Measurements from ENCODE around the gene INTU.

The INTU gene

DNA sequence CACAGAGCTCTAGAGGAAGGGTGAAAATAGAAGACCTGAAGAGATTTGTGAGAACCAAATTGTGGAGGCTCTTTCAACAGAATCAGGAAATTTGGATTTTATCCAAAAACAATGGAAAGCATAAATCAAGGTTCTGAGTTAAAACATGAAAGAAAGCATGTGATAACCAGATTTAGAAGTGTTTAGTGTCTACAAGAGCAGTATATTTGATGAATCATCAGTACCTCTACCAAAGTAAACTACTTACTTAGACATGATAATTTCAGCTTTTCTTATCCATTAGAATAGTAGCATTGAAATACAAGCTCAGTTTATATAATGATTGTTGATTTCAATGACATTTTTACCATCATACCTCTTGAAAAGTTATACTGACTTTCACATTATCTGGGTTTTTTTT lies 25.9 kb upstream of the INTU start:
- Histone ChIP-seq H3K36me3 (ENCODE audit: insufficient read depth, low read length) (no peaks in the 10 kb centered on the region), H3K27me3 (ENCODE audit: insufficient read depth, low read length, poor library complexity, severe bottlenecking) (no peaks in the 10 kb centered on the region), H3K9me2 (replicated peaks; ENCODE audit: low read depth, low read length) (no peaks in the 10 kb centered on the region), H3K9ac (ENCODE audit: low read depth, low read length, poor library complexity, severe bottlenecking) (no peak overlapping the region), H4K20me1 (ENCODE audit: insufficient read depth, low read length, poor library complexity, severe bottlenecking) (no peaks in the 10 kb centered on the region), H3K79me2 (ENCODE audit: insufficient read depth, low read length) (no peaks in the 10 kb centered on the region), H3F3A (ENCODE audit: low read depth) (no peaks in the 10 kb centered on the region), H3K4me3 (ENCODE audit: low read length, poor library complexity, severe bottlenecking) (no peak overlapping the region), H2AFZ (ENCODE audit: low read length) (no peak overlapping the region), H3K9me3 (ENCODE audit: insufficient read depth, low read depth, low read length) (no peaks in the 10 kb centered on the region), H3K4me1 (ENCODE audit: insufficient read depth, low read length, poor library complexity, severe bottlenecking) (no peaks in the 10 kb centered on the region), H3K4me2 (ENCODE audit: low read depth, low read length, poor library complexity, severe bottlenecking) (no peak overlapping the region)
- TF ChIP-seq EZH2phosphoT487 (IDR thresholded peaks at IDR 0.05; ENCODE audit: borderline replicate concordance) (no peak), CTCF (conservative IDR thresholded peaks at IDR 0.05; ENCODE audit: low read length) (no peak)

GRCh38 chr4:127609484-127609883 lies 23.3 kb upstream of the INTU start:
- Histone ChIP-seq H3K36me3 (ENCODE audit: insufficient read depth, low read length) (no peaks in the 10 kb centered on the region), H3K9me2 (replicated peaks; ENCODE audit: low read depth, low read length) (no peaks in the 10 kb centered on the region), H3K79me2 (ENCODE audit: insufficient read depth, low read length) (no peaks in the 10 kb centered on the region), H3F3A (ENCODE audit: low read depth) (no peaks in the 10 kb centered on the region), H4K20me1 (ENCODE audit: insufficient read depth, low read length, poor library complexity, severe bottlenecking) (no peaks in the 10 kb centered on the region), H3K4me1 (ENCODE audit: insufficient read depth, low read length, poor library complexity, severe bottlenecking) (no peaks in the 10 kb centered on the region), H3K27me3 (ENCODE audit: insufficient read depth, low read length, poor library complexity, severe bottlenecking) (no peaks in the 10 kb centered on the region), H3K9ac (ENCODE audit: low read depth, low read length, poor library complexity, severe bottlenecking) (no peak overlapping the region), H2AFZ (ENCODE audit: low read length) (no peak overlapping the region), H3K9me3 (ENCODE audit: insufficient read depth, low read depth, low read length) (no peaks in the 10 kb centered on the region), H3K4me3 (ENCODE audit: low read length, poor library complexity, severe bottlenecking) (no peak overlapping the region), H3K4me2 (ENCODE audit: low read depth, low read length, poor library complexity, severe bottlenecking) (no peak overlapping the region)
- TF ChIP-seq CTCF (conservative IDR thresholded peaks at IDR 0.05; ENCODE audit: low read length) (no peak), EZH2phosphoT487 (IDR thresholded peaks at IDR 0.05; ENCODE audit: borderline replicate concordance) (no peak)

DNA sequence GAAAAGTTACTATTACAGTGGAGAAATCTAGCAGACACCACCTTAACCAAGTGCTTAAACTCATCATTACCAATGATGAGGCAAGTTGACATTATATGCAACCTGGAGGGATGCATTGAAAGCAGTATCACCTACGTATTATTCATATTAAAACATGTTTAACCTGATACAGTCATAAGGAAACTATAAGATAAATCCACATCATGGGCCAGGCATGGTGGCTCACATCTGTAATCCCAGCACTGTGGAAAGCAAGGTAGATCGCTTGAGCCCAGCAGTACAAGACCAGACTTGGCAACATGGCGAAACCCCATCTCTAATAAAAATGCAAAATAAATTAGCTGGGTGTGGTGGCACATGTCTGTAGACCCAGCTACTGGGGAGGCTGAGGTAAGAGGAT lies 22.3 kb upstream of the INTU start:
- no peaks in the 10 kb centered on the region for H3K36me3 ChIP-seq (ENCODE audit: insufficient read depth, low read length)
- H3K27me3 ChIP-seq (ENCODE audit: insufficient read depth, low read length, poor library complexity, severe bottlenecking), result no peaks in the 10 kb centered on the region
- no peak overlapping the region for H2AFZ ChIP-seq (ENCODE audit: low read length)
- no peaks in the 10 kb centered on the region for H4K20me1 ChIP-seq (ENCODE audit: insufficient read depth, low read length, poor library complexity, severe bottlenecking)
- no peak overlapping the region for H3K4me3 ChIP-seq (ENCODE audit: low read length, poor library complexity, severe bottlenecking)
- no peaks in the 10 kb centered on the region for H3K79me2 ChIP-seq (ENCODE audit: insufficient read depth, low read length)
- no peaks in the 10 kb centered on the region for H3K4me1 ChIP-seq (ENCODE audit: insufficient read depth, low read length, poor library complexity, severe bottlenecking)
- no peak overlapping the region for H3K9ac ChIP-seq (ENCODE audit: low read depth, low read length, poor library complexity, severe bottlenecking)
- no peaks in the 10 kb centered on the region for H3K9me2 ChIP-seq (replicated peaks; ENCODE audit: low read depth, low read length)
- TF ChIP-seq CTCF (conservative IDR thresholded peaks at IDR 0.05; ENCODE audit: low read length), result no peak
- TF ChIP-seq EZH2phosphoT487 (IDR thresholded peaks at IDR 0.05; ENCODE audit: borderline replicate concordance), result no peak
- no peaks in the 10 kb centered on the region for H3K9me3 ChIP-seq (ENCODE audit: insufficient read depth, low read depth, low read length)
- no peaks in the 10 kb centered on the region for H3F3A ChIP-seq (ENCODE audit: low read depth)
- H3K4me2 ChIP-seq (ENCODE audit: low read depth, low read length, poor library complexity, severe bottlenecking), result no peak overlapping the region
